NCI-H69 (cell line): ENCODE results near the gene FBLN5.
A peak's percentile ranks its signal among the peaks of the same experiment; 100 is the strongest.
"Not testable (repeated sequence)": the region's sequence is repeated elsewhere in the genome, so short reads cannot be mapped to it uniquely, and the experiment has no call there.

Source experiments
- DNase-seq: peaks from one replicate; lab custom pipeline; 2025; lab: John Stamatoyannopoulos, UW

The FBLN5 gene

GRCh38 chr14:91884664-91885063, 62.8 kb downstream of the FBLN5 start:
- no peak for DNase-seq

GRCh38 chr14:91883753-91884152, 63.7 kb downstream of the FBLN5 start:
- DNase-seq: no peak

- DNase-seq: no peak
Observed at GRCh38 chr14:91882776-91883175, 64.7 kb downstream of the FBLN5 start.

- no peak for DNase-seq
Observed at GRCh38 chr14:91882369-91882768, 65.1 kb downstream of the FBLN5 start.

GRCh38 chr14:91879196-91879595, 68.3 kb downstream of the FBLN5 start:
- no peak for DNase-seq

- DNase-seq: no peak
Observed at GRCh38 chr14:91878274-91878673, 69.2 kb downstream of the FBLN5 start.

GRCh38 chr14:91877376-91877915, 70.0 kb downstream of the FBLN5 start:
- no peak for DNase-seq

GRCh38 chr14:91876492-91876891, 71.0 kb downstream of the FBLN5 start:
- no peak for DNase-seq

- no peak for DNase-seq
Observed at GRCh38 chr14:91875525-91876286, 71.8 kb downstream of the FBLN5 start.

GRCh38 chr14:91873471-91874415, 73.8 kb downstream of the FBLN5 start:
- peak; percentile 14 for DNase-seq

- DNase-seq: no peak
Observed at GRCh38 chr14:91872517-91873470, 74.7 kb downstream of the FBLN5 start.

- DNase-seq: peak; percentile 38
Observed at GRCh38 chr14:91872011-91872501, 75.4 kb downstream of the FBLN5 start.

GRCh38 chr14:91871401-91871800, 76.1 kb downstream of the FBLN5 start:
- not testable (repeated sequence) for DNase-seq

- DNase-seq: no peak
Observed at GRCh38 chr14:91870890-91871289, 76.6 kb downstream of the FBLN5 start.

- DNase-seq: no peak
Observed at GRCh38 chr14:91870001-91870400, 77.5 kb downstream of the FBLN5 start.

- DNase-seq: no peak
Observed at GRCh38 chr14:91869556-91869955, 77.9 kb downstream of the FBLN5 start.

GRCh38 chr14:91867316-91867988, 80.0 kb downstream of the FBLN5 start, which contains the start of gene TC2N:
Gene TC2N (minus strand): TSS chr14:91867536. CDS start chr14:91813769, 53,767 bp downstream.
- no peak for DNase-seq

GRCh38 chr14:91866511-91867295, 80.8 kb downstream of the FBLN5 start:
- no peak for DNase-seq

- no peak for DNase-seq
Observed at GRCh38 chr14:91866061-91866460, 81.4 kb downstream of the FBLN5 start.

GRCh38 chr14:91862417-91862816, 85.1 kb downstream of the FBLN5 start:
- no peak for DNase-seq
